ENCODE results near the gene DCAF8L1.
"Not testable (repeated sequence)": the region's sequence is repeated elsewhere in the genome, so short reads cannot be mapped to it uniquely, and the experiment has no call there.

DCAF8L1 gene

GRCh38 chrX:27966492-27966891 lies 14.8 kb downstream of the DCAF8L1 start:
- no peak for ATAC-seq
- TF ChIP-seq CREB5 (CRISPR knock-in tag; IDR thresholded peaks at IDR 0.05; ENCODE audit: low read depth) = no peak
- TF ChIP-seq ZNF565 (CRISPR knock-in tag; conservative IDR thresholded peaks at IDR 0.05; ENCODE audit: low read depth) = no peak
- TF ChIP-seq ZNF70 (CRISPR knock-in tag; IDR thresholded peaks at IDR 0.05) = no peak
- no peak for TF ChIP-seq ZFP30 (CRISPR knock-in tag; IDR thresholded peaks at IDR 0.05)
- no peak for TF ChIP-seq TOX (CRISPR knock-in tag; IDR thresholded peaks at IDR 0.05; ENCODE audit: borderline replicate concordance)
- no peak for TF ChIP-seq POU6F1 (CRISPR knock-in tag; IDR thresholded peaks at IDR 0.05; ENCODE audit: borderline replicate concordance, low read depth)
- TF ChIP-seq ISL1 (CRISPR knock-in tag; IDR thresholded peaks at IDR 0.05) = no peak
- no peak for TF ChIP-seq RARB (CRISPR knock-in tag; IDR thresholded peaks at IDR 0.05)
- no peak for TF ChIP-seq TSHZ2 (CRISPR knock-in tag; IDR thresholded peaks at IDR 0.05)
- TF ChIP-seq OSR1 (CRISPR knock-in tag; IDR thresholded peaks at IDR 0.05) = no peak

- not testable (repeated sequence) for ATAC-seq
Measured at GRCh38 chrX:27965348-27965747, 15.9 kb downstream of the DCAF8L1 start.

- TF ChIP-seq RARB (CRISPR knock-in tag; IDR thresholded peaks at IDR 0.05) (no peak), CSRNP3 (CRISPR knock-in tag; IDR thresholded peaks at IDR 0.05) (no peak), ZFP30 (CRISPR knock-in tag; IDR thresholded peaks at IDR 0.05) (no peak), GLIS3 (CRISPR knock-in tag; IDR thresholded peaks at IDR 0.05) (no peak), PPARA (CRISPR knock-in tag; IDR thresholded peaks at IDR 0.05; ENCODE audit: borderline replicate concordance) (no peak), POU6F1 (CRISPR knock-in tag; IDR thresholded peaks at IDR 0.05; ENCODE audit: borderline replicate concordance, low read depth) (no peak), BACH2 (CRISPR knock-in tag; IDR thresholded peaks at IDR 0.05; ENCODE audit: borderline replicate concordance) (no peak), TSHZ2 (CRISPR knock-in tag; IDR thresholded peaks at IDR 0.05) (no peak), OSR1 (CRISPR knock-in tag; IDR thresholded peaks at IDR 0.05) (no peak), CSDC2 (CRISPR knock-in tag; IDR thresholded peaks at IDR 0.05) (no peak)
Measured at GRCh38 chrX:27964432-27964831, 16.8 kb downstream of the DCAF8L1 start.

GRCh38 chrX:27960410-27960809 lies 20.8 kb downstream of the DCAF8L1 start:
- not testable (repeated sequence) for ATAC-seq

More at GRCh38 chrX:27964432-27964831, 16.8 kb downstream of the DCAF8L1 start:
- no peak for ATAC-seq
